ENCODE measurements around the gene CDH10.

- TF ChIP-seq CTCF (IDR thresholded peaks at IDR 0.05; ENCODE audit: low read length) (no peak), EZH2 (optimal IDR thresholded peaks at IDR 0.05; ENCODE audit: low read depth, low read length) (no peak)
These were observed 169.7 kb downstream of the CDH10 start for GRCh38 chr5:24475101-24475500.

Measured in MM.1S (cell line).